ENCODE results near the gene GRIK1. TPM values are rescaled to one million over a fixed set of nuclear protein-coding genes. Genes with fewer than 3 reads are reported as not detected.

GRIK1 gene
- total RNA-seq, 1 experiment from 2014 or later, result not detected

GRCh38 chr21:29490016-29490415 lies 449.8 kb downstream of the GRIK1 start:
- no peak for DNase-seq (ENCODE audit: low read depth)

GRCh38 chr21:29487154-29487553 lies 452.6 kb downstream of the GRIK1 start:
- no peak for DNase-seq (ENCODE audit: low read depth)

Other genes starting within 250 kb of the GRIK1 start
- gene CLDN17, start 226.8 kb upstream of the GRIK1 start, total RNA-seq (2014; rRNA removed), result not detected in 2 replicates

All from LHCN-M2 (cell line).